Retinal pigment epithelial cell (primary cell): ENCODE data around the gene PRKAG1.

ENCODE experiments used
- DNase-seq: peaks from one replicate; pipeline ENCODE4 v3.0.0-alpha.2; 2010; ENCODE audit warnings: low read depth
- H3K4me3 ChIP-seq: 2 replicates; pipeline ENCODE4 v1.5.1; 2011; ENCODE audit warnings: mild to moderate bottlenecking, low read length, control low read depth, moderate library complexity
- TF ChIP-seq, protein P1 (sequence below): conservative IDR thresholded peaks from 2 replicates; pipeline ENCODE4 v1.5.1; 2011; ENCODE audit warnings: low read depth, low read length, control low read depth, inconsistent platforms

Gene PRKAG1

DNA sequence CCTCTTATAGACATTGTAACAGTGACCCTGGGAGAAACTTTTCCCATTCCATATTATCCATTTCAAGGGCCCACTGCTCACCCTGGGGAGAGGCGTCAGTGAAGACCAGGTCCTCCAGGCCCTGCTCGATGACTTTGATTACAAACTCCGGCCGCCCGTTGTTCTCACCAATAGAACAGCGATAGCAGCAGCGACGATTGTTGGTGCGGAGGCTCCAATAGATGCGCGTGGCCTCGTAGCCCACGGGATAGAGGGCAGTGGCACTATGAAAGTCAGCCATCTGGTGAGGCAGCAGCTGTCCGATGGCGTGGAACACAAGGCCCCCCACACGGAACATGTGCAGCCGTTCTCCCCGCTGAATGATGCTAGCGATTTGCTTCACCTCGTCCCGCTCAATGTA is 7.5 kb upstream of the PRKAG1 start:
- no peak for DNase-seq
- TF ChIP-seq, protein P1, sequence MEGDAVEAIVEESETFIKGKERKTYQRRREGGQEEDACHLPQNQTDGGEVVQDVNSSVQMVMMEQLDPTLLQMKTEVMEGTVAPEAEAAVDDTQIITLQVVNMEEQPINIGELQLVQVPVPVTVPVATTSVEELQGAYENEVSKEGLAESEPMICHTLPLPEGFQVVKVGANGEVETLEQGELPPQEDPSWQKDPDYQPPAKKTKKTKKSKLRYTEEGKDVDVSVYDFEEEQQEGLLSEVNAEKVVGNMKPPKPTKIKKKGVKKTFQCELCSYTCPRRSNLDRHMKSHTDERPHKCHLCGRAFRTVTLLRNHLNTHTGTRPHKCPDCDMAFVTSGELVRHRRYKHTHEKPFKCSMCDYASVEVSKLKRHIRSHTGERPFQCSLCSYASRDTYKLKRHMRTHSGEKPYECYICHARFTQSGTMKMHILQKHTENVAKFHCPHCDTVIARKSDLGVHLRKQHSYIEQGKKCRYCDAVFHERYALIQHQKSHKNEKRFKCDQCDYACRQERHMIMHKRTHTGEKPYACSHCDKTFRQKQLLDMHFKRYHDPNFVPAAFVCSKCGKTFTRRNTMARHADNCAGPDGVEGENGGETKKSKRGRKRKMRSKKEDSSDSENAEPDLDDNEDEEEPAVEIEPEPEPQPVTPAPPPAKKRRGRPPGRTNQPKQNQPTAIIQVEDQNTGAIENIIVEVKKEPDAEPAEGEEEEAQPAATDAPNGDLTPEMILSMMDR: no peak
- no peak overlapping the region for H3K4me3 ChIP-seq

DNA sequence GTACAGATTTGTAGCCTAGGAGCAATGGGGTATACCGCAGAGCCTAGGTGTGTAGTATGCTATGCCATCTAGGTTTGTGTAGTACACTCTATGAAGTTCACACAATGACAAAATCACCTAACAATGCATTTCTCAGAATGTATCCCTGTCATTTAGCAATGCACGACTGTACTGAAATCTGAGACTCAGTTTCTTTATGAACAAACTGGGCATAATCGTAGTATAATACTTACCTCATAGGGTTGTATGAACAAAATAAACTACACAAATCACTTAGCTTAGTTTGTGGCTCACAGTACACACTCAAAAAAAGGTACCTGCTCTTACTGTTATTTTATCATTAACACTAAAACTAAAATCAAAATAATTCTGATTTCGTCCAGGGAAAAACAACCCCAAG is 6.9 kb upstream of the PRKAG1 start:
- no peak for DNase-seq
- TF ChIP-seq, protein P1: no peak
- H3K4me3 ChIP-seq: no peak overlapping the region

DNA sequence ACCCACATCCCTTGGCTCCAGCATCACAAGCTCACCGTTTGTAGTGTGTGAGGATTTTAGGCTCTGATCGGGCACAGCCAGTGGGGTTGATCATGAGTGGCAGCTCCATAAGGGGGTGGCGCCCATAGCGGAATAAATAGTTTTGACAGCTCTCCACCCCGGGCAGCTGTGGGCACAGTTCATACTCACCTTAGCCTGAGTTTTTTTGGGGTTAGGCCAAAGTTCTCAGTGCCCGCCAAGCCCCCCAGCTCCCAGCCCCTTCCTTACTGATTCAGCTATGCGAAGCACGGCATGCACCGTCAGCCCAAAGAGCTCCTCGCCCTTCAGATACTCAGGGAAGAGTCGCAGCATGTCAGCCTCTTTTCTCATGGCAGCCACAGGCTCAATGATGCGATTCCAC is 6.0 kb upstream of the PRKAG1 start:
- DNase-seq: no peak
- TF ChIP-seq, protein P1: no peak
- H3K4me3 ChIP-seq: no peak overlapping the region

DNA sequence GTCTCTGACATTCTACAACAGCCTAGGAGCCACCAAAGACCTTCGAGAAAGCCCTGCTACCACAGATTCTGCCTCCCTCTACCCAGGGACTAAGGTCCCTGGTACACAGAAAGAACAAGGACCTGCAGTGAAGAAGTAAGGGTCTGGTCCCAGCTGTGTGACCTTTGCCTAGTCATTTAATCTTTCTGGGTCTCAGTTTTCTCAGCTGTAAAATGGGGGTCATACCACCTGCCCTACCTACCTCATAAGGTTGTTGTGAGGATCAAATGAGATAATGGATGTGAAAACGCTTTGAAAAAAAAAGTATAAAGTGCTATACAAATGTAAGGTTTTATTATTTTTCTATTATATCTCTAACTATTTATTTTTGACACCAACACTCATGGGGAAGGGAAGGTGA is 5.2 kb upstream of the PRKAG1 start:
- TF ChIP-seq, protein P1: no peak
- DNase-seq: no peak
- no peak overlapping the region for H3K4me3 ChIP-seq

GRCh38 chr12:49022558-49023178 is 4.1 kb upstream of the PRKAG1 start:
- TF ChIP-seq, protein P1: no peak
- no peak overlapping the region for H3K4me3 ChIP-seq
- DNase-seq: no peak

DNA sequence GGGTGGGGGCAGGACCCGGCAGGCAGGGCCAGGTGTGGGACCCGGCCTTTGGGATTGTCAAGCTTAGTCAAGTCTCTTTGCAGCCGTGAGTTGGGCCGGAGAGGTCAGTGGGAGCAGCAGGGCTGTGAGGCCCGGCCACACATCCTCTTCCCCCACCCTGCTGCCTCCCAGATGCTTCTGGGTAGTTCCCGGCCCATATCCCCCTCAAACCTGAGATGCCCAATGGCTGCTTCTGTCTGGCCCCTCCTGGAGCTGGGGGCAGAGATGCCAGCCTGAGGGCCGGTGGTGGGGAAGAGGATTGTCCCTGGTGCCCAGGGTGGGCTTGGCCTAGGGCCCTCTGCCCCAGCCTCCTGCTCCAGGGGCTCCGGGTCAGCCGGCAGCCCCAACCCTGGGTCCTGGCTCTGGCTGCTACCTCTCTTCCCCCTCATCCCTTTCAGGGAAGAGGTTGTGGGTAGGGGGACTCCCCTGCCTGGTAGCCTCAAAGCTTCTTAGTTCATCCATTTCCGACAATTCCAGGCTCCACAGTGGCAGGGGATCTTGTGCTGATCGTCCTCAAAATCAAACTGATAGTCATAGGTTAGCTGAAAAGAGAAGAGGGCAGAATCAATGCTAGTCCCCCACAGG is 2.8 kb upstream of the PRKAG1 start:
- no peak overlapping the region for H3K4me3 ChIP-seq

More for the DNA sequence above, 2.8 kb upstream of the PRKAG1 start:
- no peak for DNase-seq
- TF ChIP-seq, protein P1: no peak
